T-helper 2 cell (primary cell): Measurements from ENCODE around the gene ANAPC1.
"Not testable (repeated sequence)": the region's sequence is repeated elsewhere in the genome, so short reads cannot be mapped to it uniquely, and the experiment has no call there.

Source experiments
- DNase-seq, 5 experiments: peaks; one replicate each; pipeline versions ENCODE4 v3.0.0 to v3.0.0-alpha.2; 2012 to 2022

ANAPC1 gene

DNA sequence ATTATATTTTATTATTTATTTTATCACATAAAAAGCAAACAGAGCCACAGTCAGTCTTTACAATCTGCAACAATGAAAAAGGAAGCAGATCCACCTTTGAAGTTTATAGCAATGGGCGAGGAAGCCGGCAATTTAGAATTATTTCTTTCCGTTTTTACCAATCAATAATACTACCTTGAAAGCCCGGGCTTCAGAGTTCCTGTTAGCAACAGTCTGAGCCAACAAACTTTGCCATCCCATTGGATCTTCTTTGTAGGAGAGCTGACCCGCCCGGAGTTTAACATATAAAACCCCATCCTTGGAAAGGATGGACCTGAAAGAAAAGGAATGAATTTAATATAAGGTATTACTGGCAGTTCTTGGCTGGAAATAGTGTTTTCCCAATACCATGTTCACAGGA, 101.8 kb downstream of the ANAPC1 start:
- not testable (repeated sequence) for DNase-seq

- DNase-seq, result not testable (repeated sequence)
Measured at GRCh38 chr2:111781443-111782094, 102.4 kb downstream of the ANAPC1 start.

- not testable (repeated sequence) for DNase-seq
Measured at GRCh38 chr2:111777155-111777554, 106.8 kb downstream of the ANAPC1 start.

DNA sequence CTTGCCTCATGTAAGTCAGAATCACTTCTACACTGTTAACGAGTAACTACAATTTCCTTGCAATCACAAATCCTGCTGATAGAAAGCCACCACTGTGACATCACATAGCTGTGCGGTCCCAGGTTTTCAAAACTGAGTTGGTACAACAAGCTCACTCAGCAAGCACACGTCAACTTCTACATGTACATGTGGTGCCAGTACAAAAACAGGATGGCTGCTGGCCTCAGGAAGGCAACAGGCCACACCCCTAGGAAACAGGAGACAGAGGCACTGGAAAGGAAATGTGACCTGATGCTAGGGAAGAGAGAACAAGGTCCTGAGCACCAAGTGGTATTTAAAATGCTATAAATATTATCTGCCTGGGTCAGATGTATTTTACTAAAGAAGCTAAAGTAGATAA, 107.7 kb downstream of the ANAPC1 start:
- DNase-seq, result not testable (repeated sequence)

DNA sequence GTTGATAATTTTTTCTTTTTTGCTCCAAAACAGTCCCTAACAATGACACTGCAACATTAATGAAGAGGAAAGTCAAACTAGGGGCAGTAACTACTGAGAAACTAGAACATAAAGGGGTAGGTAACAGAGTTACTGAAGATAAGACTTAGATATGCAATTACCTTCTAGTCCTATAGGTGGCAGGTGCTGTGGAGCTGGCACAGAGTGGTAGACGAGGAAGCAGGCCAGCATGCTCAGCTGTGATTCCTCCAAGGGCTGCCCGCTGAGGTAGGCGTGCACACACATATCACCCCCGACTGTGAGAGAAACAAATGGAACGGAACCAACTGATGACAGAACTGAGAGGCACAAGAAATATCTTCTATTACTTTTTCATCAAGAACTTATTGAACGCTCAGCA, 111.8 kb downstream of the ANAPC1 start:
- not testable (repeated sequence) for DNase-seq

DNA sequence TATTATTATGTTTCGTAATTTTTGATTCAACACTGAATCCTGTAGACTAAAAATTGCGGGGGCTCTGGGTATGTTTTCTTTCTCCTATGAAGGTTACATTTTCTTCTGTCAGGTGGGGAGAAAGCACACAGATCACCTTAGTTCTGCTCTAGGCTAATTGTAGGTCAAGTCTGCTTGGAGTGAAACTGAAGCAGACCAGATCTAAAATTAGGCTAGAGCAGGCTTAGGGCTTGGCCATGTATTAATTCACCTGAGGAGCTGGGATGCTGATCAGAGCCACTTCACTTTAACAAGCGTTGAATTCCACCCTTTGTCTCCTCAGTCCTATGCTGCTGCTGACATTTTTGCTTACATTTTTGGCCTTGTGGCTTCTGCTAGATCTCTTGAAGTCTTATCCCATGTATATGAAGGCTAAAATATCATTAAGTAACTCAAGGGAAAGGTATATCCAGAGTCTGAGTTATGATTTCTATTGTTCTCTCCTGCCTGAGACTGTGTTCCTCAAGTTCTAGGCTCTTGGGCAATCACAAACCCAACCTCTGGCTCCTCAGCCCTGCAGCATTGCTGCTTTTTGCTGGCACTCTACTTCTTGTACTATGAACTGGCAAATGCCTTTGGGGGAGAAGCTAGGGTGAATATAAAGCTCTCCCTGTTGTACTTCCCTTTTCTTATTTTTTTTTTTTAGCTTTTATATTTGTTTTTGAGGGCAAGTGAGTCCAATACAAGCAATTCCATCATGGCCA, 112.9 kb downstream of the ANAPC1 start:
- DNase-seq, result not testable (repeated sequence)

DNA sequence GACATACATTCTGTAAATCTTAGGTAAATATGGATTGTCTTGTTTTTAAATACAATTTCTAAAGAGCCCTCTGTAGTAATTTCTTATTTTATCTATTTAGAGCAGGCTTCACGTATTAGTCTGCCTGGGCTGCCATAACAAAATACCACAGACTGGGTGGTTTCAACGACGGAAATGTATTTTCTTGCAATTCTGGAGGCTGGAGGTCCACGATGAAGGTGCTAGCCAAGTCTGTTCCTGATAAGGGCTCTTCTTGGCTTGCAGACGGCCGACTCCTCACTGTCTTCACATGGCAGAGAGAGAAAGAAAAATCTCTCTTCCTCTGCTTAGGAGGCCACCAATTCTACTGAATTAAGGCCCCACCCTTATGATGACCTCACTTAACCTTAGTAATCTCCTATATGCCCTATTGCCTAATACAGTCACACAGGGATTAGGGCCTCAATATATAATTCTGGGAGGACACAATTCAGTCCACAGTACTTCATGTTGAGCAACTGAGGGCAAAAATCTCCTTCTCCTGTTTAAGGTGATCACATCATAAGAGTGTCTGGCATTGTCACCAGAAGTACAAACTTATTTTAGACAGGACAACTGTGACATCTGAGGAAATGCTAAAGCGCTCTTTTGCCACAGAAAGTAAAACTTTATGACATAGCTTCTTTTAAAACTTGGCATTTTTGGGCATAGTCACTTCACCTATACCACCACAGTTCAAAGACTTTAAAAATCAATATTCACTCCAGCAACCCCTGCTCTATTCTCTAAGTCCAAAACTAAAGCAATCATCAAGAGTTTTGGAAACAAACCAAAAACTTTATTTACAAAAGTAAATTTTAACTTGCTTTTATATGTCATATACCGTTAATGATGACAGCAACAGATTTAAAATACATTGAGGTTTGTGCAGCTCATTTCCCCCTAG, 115.5 kb downstream of the ANAPC1 start:
- DNase-seq, result not testable (repeated sequence)

DNA sequence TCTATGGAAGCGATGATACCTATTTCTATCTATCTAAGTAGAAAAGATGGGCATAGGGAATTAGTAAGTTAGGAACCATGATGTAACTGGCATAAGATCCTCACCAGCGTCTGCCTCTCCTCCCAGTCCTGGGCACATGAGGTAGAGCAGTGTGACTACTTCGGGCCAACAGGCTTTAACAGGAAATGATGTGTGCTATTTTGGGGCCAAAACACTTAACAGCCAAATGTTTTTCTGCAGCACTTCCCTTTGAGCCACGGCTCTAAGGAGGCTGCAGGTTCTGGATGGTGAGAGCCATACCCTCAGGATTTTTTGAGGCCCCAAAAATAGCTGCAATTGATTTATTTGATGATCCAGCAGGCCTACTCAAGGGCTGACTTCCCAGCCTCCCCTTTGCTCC, 116.9 kb downstream of the ANAPC1 start:
- not testable (repeated sequence) for DNase-seq

DNA sequence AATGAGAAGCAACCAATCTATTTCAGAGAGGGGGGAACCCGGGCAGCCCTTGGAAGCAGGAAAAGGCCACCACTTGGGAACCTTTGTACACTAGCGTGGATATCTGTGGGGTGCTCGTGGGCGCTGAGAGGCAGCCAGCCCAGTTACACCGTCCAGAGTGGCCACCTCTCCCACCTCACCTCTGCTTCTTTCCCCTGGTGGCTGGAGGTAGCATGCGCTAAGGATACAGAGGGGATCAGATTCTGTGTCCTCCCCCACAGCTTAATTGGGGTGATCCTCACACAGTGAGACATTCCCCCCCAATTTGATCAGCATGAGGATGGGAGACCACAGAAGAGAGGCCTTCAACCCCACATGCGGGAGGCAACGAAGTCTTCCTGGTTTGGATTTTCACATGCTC, 117.7 kb downstream of the ANAPC1 start:
- not testable (repeated sequence) for DNase-seq

GRCh38 chr2:111764151-111764550, 119.8 kb downstream of the ANAPC1 start:
- DNase-seq, result not testable (repeated sequence)

- not testable (repeated sequence) for DNase-seq
Measured at GRCh38 chr2:111760697-111761284, 123.2 kb downstream of the ANAPC1 start.

GRCh38 chr2:111752533-111752932, 131.5 kb downstream of the ANAPC1 start:
- not testable (repeated sequence) for DNase-seq

DNA sequence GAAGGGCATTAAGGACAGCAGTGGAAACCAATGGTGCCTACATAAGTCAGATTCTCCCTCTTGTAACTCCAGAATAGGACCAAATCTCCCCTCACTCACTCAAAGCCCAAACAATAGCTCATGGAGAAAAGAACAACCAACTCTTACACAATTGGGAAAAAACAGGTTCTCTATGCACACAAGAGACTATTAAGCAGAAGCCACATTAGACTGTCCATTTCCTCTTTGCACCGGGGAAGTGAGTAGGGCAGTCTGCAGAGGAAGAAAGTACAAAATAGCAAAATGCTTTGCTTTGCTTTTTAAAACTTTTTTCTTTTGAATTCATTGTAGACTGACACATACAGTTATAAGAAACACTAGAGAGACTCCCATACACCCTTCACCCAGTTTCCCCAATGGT, 133.4 kb downstream of the ANAPC1 start:
- DNase-seq, result not testable (repeated sequence)

GRCh38 chr2:111748429-111748828, 135.6 kb downstream of the ANAPC1 start:
- DNase-seq, result not testable (repeated sequence)

DNA sequence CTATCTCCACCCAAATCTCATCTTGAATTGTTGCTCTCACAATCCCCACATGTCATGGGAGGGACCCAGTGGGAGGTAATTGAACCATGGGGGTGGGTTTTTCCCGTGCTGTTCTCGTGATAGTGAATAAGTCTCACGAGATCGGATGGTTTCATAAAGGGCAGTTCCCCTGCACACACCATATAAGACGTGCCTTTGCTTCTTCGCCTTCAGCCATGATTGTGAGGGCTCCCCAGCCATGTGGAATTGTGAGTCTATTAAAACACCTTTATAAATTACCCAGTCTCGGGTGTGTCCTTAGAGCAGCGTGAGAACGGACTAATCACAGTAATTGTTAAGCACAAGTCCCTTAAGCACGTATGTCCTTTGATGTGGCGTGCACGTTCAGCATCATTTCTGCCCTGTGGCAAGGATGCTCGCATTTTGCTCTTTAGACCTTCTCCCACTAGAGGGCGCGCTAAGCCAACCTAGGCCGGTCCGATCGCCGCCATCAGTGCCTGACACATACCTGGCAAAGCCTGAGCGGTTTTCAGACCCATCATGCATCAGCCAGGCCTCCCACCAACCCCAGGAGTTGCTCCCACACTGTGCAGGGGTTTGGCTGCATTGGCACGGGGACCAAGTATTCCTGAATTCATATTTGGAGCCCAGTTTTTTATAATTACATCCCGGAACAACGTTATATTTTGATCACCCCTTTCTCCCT, 136.4 kb downstream of the ANAPC1 start:
- DNase-seq, result peak; percentile 24 to 67 (median 55)

GRCh38 chr2:111744751-111745150, 139.2 kb downstream of the ANAPC1 start:
- DNase-seq, result not testable (repeated sequence)

GRCh38 chr2:111741517-111741916, 142.5 kb downstream of the ANAPC1 start:
- DNase-seq, result not testable (repeated sequence)

- DNase-seq, result not testable (repeated sequence)
Measured at GRCh38 chr2:111735838-111736721, 147.9 kb downstream of the ANAPC1 start.

- DNase-seq, result not testable (repeated sequence)
Measured at GRCh38 chr2:111735420-111735819, 148.6 kb downstream of the ANAPC1 start.

GRCh38 chr2:111729812-111730458, 154.1 kb downstream of the ANAPC1 start:
- DNase-seq, result not testable (repeated sequence)
